Gastrocnemius medialis (tissue), 4 donors: ENCODE data around the gene SHC2.

ENCODE experiments used
- POLR2A ChIP-seq, 2 donors: fragments of 450-650 bp; IDR thresholded peaks; one replicate each; pipeline ENCODE4 v1.6.1; 2017; ENCODE audit warnings: antibody characterized with exemption in 2 of 2, mild to moderate bottlenecking in 2 of 2, moderate library complexity in 2 of 2
- TF ChIP-seq, protein P1 (sequence below), 5 experiments: fragments of 450-650 bp in 3 of 5; fragments of 200-600 bp in 2 of 5; sonication (generic) in 2 of 5; IDR thresholded peaks in 4 of 5; conservative IDR thresholded peaks in 1 of 5; 1 replicate in 4 of 5; 2 replicates in 1 of 5; pipeline ENCODE4 v1.5.1; 2016 to 2019; ENCODE audit warnings: antibody characterized with exemption in 5 of 5, mild to moderate bottlenecking in 3 of 5, moderate library complexity in 3 of 5

DNA sequence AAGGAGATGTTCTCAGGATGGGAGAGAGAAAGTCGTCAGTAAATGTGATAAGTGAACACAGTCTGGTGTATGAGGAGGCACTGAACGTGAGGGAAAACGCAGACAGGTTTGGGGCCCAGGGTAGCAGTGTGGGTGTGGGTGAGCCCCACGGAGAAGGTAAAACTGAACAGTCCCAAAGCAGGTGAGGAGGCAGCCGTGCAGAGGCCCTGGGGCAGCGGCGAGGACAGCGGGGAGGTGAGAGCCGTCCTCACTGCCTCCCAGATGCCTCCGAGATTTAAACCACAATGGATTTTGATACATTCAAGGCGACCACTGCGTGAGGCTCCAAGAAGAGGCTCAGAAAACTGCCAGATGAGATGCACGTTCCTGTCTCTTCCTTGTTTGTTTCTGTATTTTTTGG lies 14.5 kb upstream of the SHC2 start:
- TF ChIP-seq, protein P1, sequence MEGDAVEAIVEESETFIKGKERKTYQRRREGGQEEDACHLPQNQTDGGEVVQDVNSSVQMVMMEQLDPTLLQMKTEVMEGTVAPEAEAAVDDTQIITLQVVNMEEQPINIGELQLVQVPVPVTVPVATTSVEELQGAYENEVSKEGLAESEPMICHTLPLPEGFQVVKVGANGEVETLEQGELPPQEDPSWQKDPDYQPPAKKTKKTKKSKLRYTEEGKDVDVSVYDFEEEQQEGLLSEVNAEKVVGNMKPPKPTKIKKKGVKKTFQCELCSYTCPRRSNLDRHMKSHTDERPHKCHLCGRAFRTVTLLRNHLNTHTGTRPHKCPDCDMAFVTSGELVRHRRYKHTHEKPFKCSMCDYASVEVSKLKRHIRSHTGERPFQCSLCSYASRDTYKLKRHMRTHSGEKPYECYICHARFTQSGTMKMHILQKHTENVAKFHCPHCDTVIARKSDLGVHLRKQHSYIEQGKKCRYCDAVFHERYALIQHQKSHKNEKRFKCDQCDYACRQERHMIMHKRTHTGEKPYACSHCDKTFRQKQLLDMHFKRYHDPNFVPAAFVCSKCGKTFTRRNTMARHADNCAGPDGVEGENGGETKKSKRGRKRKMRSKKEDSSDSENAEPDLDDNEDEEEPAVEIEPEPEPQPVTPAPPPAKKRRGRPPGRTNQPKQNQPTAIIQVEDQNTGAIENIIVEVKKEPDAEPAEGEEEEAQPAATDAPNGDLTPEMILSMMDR (IDR thresholded peaks at IDR 0.05 in 4 of 5, conservative IDR thresholded peaks at IDR 0.05 in 1 of 5): no peak
- TF ChIP-seq POLR2A (IDR thresholded peaks at IDR 0.05): no peak
